H1 (cell line): ENCODE data around the gene AOPEP. TPM values are rescaled to one million over a fixed set of nuclear protein-coding genes. Genes with fewer than 3 reads are reported as not detected.

Source experiments
- CTCF ChIA-PET: fragments of 300-600 bp; sonication (Branson Sonifier 250); formaldehyde crosslinking; loops from one replicate; lab custom pipeline; 2021; ENCODE audit not compliant: partially characterized antibody; lab: Charles Lee
- POLR2A ChIA-PET: fragments of 300-600 bp; sonication (Branson Sonifier 250); formaldehyde crosslinking; loops from one replicate; lab custom pipeline; 2021; ENCODE audit warnings: inconsistent platforms; ENCODE audit not compliant: partially characterized antibody; lab: Charles Lee
- DNase-seq, 2 experiments: peaks; one replicate each; pipeline versions ENCODE4 v3.0.0 to v3.0.0-alpha.2; 2010 to 2022; ENCODE audit warnings: low spot score in 2 of 2, low read depth in 1 of 2, mixed read lengths in 1 of 2
- FAIRE-seq: peaks from 2 replicates; lab custom pipeline; 2011; peaks lifted over from hg19 to GRCh38; lab: Jason Lieb, UNC
- H2AFZ ChIP-seq: 2 replicates; pipeline ENCODE4 v1.8.1; 2012; ENCODE audit warnings: low read length, inconsistent platforms
- H2AK5ac ChIP-seq: 2 replicates; pipeline ENCODE4 v1.6.1; 2013; ENCODE audit warnings: low read depth, low read length
- H2BK120ac ChIP-seq: replicated peaks from 2 replicates; pipeline ENCODE3; 2013; ENCODE audit warnings: low read depth, low read length, inconsistent platforms
- H2BK12ac ChIP-seq: 2 replicates; pipeline ENCODE4 v1.6.1; 2013; ENCODE audit warnings: low read depth, low read length
- H2BK15ac ChIP-seq: 2 replicates; pipeline ENCODE4 v1.6.1; 2013; ENCODE audit warnings: low read length
- H2BK20ac ChIP-seq: 2 replicates; pipeline ENCODE4 v1.6.1; 2013; ENCODE audit warnings: low read length
- H2BK5ac ChIP-seq: 2 replicates; pipeline ENCODE4 v1.6.1; 2013; ENCODE audit warnings: low read depth, low read length
- H3K14ac ChIP-seq: 2 replicates; pipeline ENCODE4 v1.6.1; 2013; ENCODE audit warnings: inconsistent platforms; ENCODE audit not compliant: insufficient read length
- H3K18ac ChIP-seq: 2 replicates; pipeline ENCODE4 v1.6.1; 2013; ENCODE audit warnings: low read length; ENCODE audit errors: extremely low read depth
- H3K23ac ChIP-seq: 2 replicates; pipeline ENCODE4 v1.6.1; 2013; ENCODE audit warnings: inconsistent platforms; ENCODE audit not compliant: insufficient read length
- H3K23me2 ChIP-seq: 2 replicates; pipeline ENCODE4 v1.6.1; 2013; ENCODE audit warnings: low read depth, low read length
- H3K27ac ChIP-seq: 2 replicates; pipeline ENCODE4 v1.6.1; 2011; ENCODE audit warnings: low read depth, low read length, inconsistent platforms
- H3K27me3 ChIP-seq, 4 experiments: replicated peaks in 1 of 4; 1 replicate in 1 of 4; 2 replicates in 3 of 4; pipeline versions ENCODE4 v1.6.1 to v1.8.1; 2011 to 2013; ENCODE audit warnings: low read length in 3 of 4, mild to moderate bottlenecking in 3 of 4, inconsistent platforms in 2 of 4, mixed read lengths in 2 of 4, moderate library complexity in 1 of 4; ENCODE audit not compliant: control insufficient read depth in 3 of 4, insufficient read depth in 3 of 4; ENCODE audit errors: extremely low read depth in 1 of 4
- H3K36me3 ChIP-seq, 4 experiments: 2 replicates each; pipeline versions ENCODE4 v1.6.1 to v1.8.1; 2011 to 2013; ENCODE audit warnings: mild to moderate bottlenecking in 4 of 4, low read length in 3 of 4, moderate library complexity in 2 of 4, control low read depth in 1 of 4, inconsistent platforms in 1 of 4; ENCODE audit not compliant: insufficient read depth in 4 of 4, control insufficient read depth in 2 of 4
- H3K4ac ChIP-seq: replicated peaks from 2 replicates; pipeline ENCODE3; 2013; ENCODE audit warnings: low read length, low read depth, mixed read lengths, inconsistent platforms; ENCODE audit not compliant: insufficient read length
- H3K4me1 ChIP-seq, 4 experiments: replicated peaks in 1 of 4; 1 replicate in 1 of 4; 2 replicates in 3 of 4; pipeline versions ENCODE4 v1.6.1 to v1.8.1; 2011 to 2013; ENCODE audit warnings: low read length in 3 of 4, inconsistent platforms in 2 of 4, mixed read lengths in 1 of 4; ENCODE audit not compliant: insufficient read depth in 4 of 4, control insufficient read depth in 3 of 4
- H3K4me2 ChIP-seq, 2 experiments: 2 replicates each; pipeline versions ENCODE4 v1.6.1 to v1.8.1; 2011 to 2013; ENCODE audit warnings: low read depth in 2 of 2, low read length in 2 of 2, control low read depth in 1 of 2, inconsistent platforms in 1 of 2, mild to moderate bottlenecking in 1 of 2; ENCODE audit not compliant: insufficient read depth in 1 of 2
- H3K4me3 ChIP-seq, 4 experiments: fragments of 200-600, 300-600 bp in 1 of 4; sonication (generic), shearing (Covaris generic), sonication (Bioruptor Twin) in 1 of 4; 2 replicates each; pipeline versions ENCODE4 v1.5.1 to v1.8.1; 2011 to 2016; ENCODE audit warnings: low read length in 4 of 4, low read depth in 3 of 4, control low read depth in 2 of 4, inconsistent platforms in 2 of 4, mild to moderate bottlenecking in 2 of 4, mixed read lengths in 1 of 4, moderate library complexity in 1 of 4; ENCODE audit not compliant: insufficient read depth in 2 of 4; ENCODE audit errors: extremely low read depth in 1 of 4
- H3K56ac ChIP-seq: replicated peaks from 2 replicates; pipeline ENCODE3; 2013; ENCODE audit warnings: low read depth, mild to moderate bottlenecking, mixed read lengths, low read length, inconsistent platforms; ENCODE audit not compliant: insufficient read length
- H3K79me1 ChIP-seq: 2 replicates; pipeline ENCODE4 v1.6.1; 2013; ENCODE audit warnings: low read depth, low read length, control low read depth
- H3K79me2 ChIP-seq, 2 experiments: 2 replicates each; pipeline versions ENCODE4 v1.6.1 to v1.8.1; 2012 to 2013; ENCODE audit warnings: low read length in 2 of 2, mild to moderate bottlenecking in 2 of 2, inconsistent platforms in 1 of 2; ENCODE audit not compliant: insufficient read depth in 2 of 2, control insufficient read depth in 1 of 2
- H3K9ac ChIP-seq, 4 experiments: replicated peaks in 1 of 4; 1 replicate in 1 of 4; 2 replicates in 3 of 4; pipeline versions ENCODE4 v1.6.1 to v1.8.1; 2011 to 2013; ENCODE audit warnings: low read depth in 3 of 4, low read length in 3 of 4, control low read depth in 2 of 4, mild to moderate bottlenecking in 2 of 4, moderate library complexity in 2 of 4, inconsistent platforms in 1 of 4; ENCODE audit errors: extremely low read depth in 1 of 4
- H3K9me3 ChIP-seq, 2 experiments: 2 replicates each; pipeline versions ENCODE4 v1.6.1 to v1.8.1; 2012 to 2013; ENCODE audit warnings: mild to moderate bottlenecking in 2 of 2, moderate library complexity in 2 of 2, control low read depth in 1 of 2, inconsistent platforms in 1 of 2, low read depth in 1 of 2, low read length in 1 of 2, mixed read lengths in 1 of 2; ENCODE audit not compliant: insufficient read depth in 2 of 2
- H4K20me1 ChIP-seq, 2 experiments: replicated peaks in 1 of 2; 2 replicates each; pipeline versions ENCODE3 to v1.8.1; 2011 to 2013; ENCODE audit warnings: inconsistent platforms in 2 of 2, low read length in 2 of 2, mild to moderate bottlenecking in 1 of 2; ENCODE audit not compliant: insufficient read depth in 2 of 2, control insufficient read depth in 1 of 2
- H4K5ac ChIP-seq: 2 replicates; pipeline ENCODE4 v1.6.1; 2013; ENCODE audit warnings: low read length, low read depth, mixed read lengths, inconsistent platforms; ENCODE audit not compliant: insufficient read length
- H4K8ac ChIP-seq: 2 replicates; pipeline ENCODE4 v1.8.0; 2013; ENCODE audit warnings: mild to moderate bottlenecking, moderate library complexity, low read length, inconsistent platforms; ENCODE audit not compliant: insufficient read depth; ENCODE audit errors: extremely low read depth
- H4K91ac ChIP-seq: replicated peaks from 2 replicates; pipeline ENCODE3; 2013; ENCODE audit warnings: low read length, mixed read lengths, inconsistent platforms; ENCODE audit not compliant: insufficient read length
- BRCA1 ChIP-seq: IDR thresholded peaks from 2 replicates; pipeline ENCODE4 v1.6.1; 2012; ENCODE audit warnings: low read depth, low read length, improper control_type of control experiment
- CHD1 ChIP-seq: IDR thresholded peaks from 2 replicates; pipeline ENCODE4 v1.6.1; 2012; ENCODE audit warnings: low read depth, low read length, improper control_type of control experiment
- GTF2F1 ChIP-seq: IDR thresholded peaks from 2 replicates; pipeline ENCODE4 v1.6.1; 2012; ENCODE audit warnings: low read depth, low read length, improper control_type of control experiment, borderline replicate concordance
- HDAC6 ChIP-seq: IDR thresholded peaks from one replicate; pipeline ENCODE4 v1.7.1; 2012; ENCODE audit warnings: low read depth, mild to moderate bottlenecking, inconsistent platforms, low read length, moderate library complexity
- JUND ChIP-seq: IDR thresholded peaks from 2 replicates; pipeline ENCODE4 v1.6.1; 2011; ENCODE audit warnings: mild to moderate bottlenecking, improper control_type of control experiment, low read length
- KDM4A ChIP-seq: IDR thresholded peaks from one replicate; pipeline ENCODE4 v1.7.1; 2012; ENCODE audit warnings: low read depth, mild to moderate bottlenecking, moderate library complexity, low read length, inconsistent platforms; ENCODE audit not compliant: severe bottlenecking
- NRF1 ChIP-seq: IDR thresholded peaks from 2 replicates; pipeline ENCODE4 v1.6.1; 2011; ENCODE audit warnings: mild to moderate bottlenecking, low read depth, low read length, improper control_type of control experiment
- POU5F1 ChIP-seq: IDR thresholded peaks from 2 replicates; pipeline ENCODE4 v1.6.1; 2011; ENCODE audit warnings: low read depth, mild to moderate bottlenecking, low read length, moderate library complexity
- SIRT6 ChIP-seq: IDR thresholded peaks from one replicate; pipeline ENCODE4 v1.7.1; 2012; ENCODE audit warnings: low read length, inconsistent platforms
- WGBS, 2 experiments: shearing (Covaris generic) in 1 of 2; methylation state at CpG; one replicate each; pipeline versions ENCODE4 v1.1.6 to v1.1.7; 2013 to 2015; ENCODE audit warnings: low lambda C conversion rate in 2 of 2, mixed read lengths in 2 of 2, inconsistent platforms in 1 of 2, low coverage in 1 of 2, missing lambda C conversion rate in 1 of 2; ENCODE audit not compliant: insufficient replicate concordance in 2 of 2, insufficient coverage in 1 of 2, insufficient read length in 1 of 2; ENCODE audit errors: extremely low coverage in 1 of 2, missing lambda C conversion rate in 1 of 2; 5-methylcytosine and 5-hydroxymethylcytosine counted together
- polyA plus RNA-seq, 7 experiments: library from polyadenylated mRNA; depleted of rRNA in 3 of 7; stranded (reverse) in 5 of 7; unstranded in 2 of 7; fragments of >200 nt in 5 of 7; fragments of 200-250 nt in 2 of 7; gene quantifications; 1 replicate in 5 of 7; 2 replicates in 1 of 7; 4 replicates in 1 of 7; pipeline versions ENCODE4 v1.2.1 to v1.2.3, GENCODE V29; 2011 to 2013; ENCODE audit warnings: missing spikeins in 2 of 7, mixed read lengths in 2 of 7
- total RNA-seq: library from RNA; stranded (reverse); fragmentation: NEBNext Ultra II Directional; extraction: Animal tissue kit (Norgen Biotek cat#: 25700); gene quantifications from 2 replicates; pipeline ENCODE4 v1.2.1, GENCODE V29; 2021

The AOPEP gene
- total and polyA plus RNA-seq, 2 of the 8 experiments (the other 6 are each of a cell fraction or from before 2014, with no cell fraction given), result 6.1 to 14.3 TPM

GRCh38 chr9:94743035-94743954 is 16.8 kb downstream of the AOPEP start:
- Histone ChIP-seq H2AFZ (no peak overlapping the region), H2BK12ac (no peak overlapping the region), H3K4me1 (no peaks in the 10 kb centered on the region), H3K27ac (no peak overlapping the region), H4K91ac (no peak overlapping the region), H4K5ac (no peak overlapping the region), H2AK5ac (no peak overlapping the region), H2BK120ac (no peak overlapping the region), H4K20me1 (peaks cover 0 to 5% of the 10 kb centered on the region in 2 experiments), H3K4me3 (no peak overlapping the region), H3K27me3 (no peaks in the 10 kb centered on the region), H3K23ac (no peak overlapping the region), H3K9ac (no peak overlapping the region), H3K23me2 (no peaks in the 10 kb centered on the region), H3K79me1 (peaks cover 6% of the 10 kb centered on the region; the same call in 1 of the 2 replicates), H3K4ac (no peak overlapping the region), H3K18ac (no peak overlapping the region), H4K8ac (no peak overlapping the region), H2BK20ac (no peak overlapping the region), H3K4me2 (no peak overlapping the region), H3K36me3 (no peaks in the 10 kb centered on the region), H2BK5ac (no peak overlapping the region), H2BK15ac (no peak overlapping the region), H3K9me3 (no peaks in the 10 kb centered on the region), H3K56ac (no peak overlapping the region), H3K14ac (no peak overlapping the region), H3K79me2 (peaks cover 0 to 2% of the 10 kb centered on the region in 2 experiments; a peak in 1 of 4 replicates)
- POLR2A ChIA-PET, result no interaction called here
- FAIRE-seq, result no peak
- no peak for DNase-seq
- 86% methylated on average over 6 of the region's 6 CpGs; no CpG with 5 or more reads in 1 of the 2 experiments for WGBS, 2 experiments
- CTCF ChIA-PET, result interaction anchor here (1.0 to 1.3 kb wide), 3 partner anchors 15 to 373 kb away, joined by 3 to 4 read pairs (median 4); no protein-coding TSS in a partner anchor
- TF ChIP-seq POU5F1, result no peak
- TF ChIP-seq KDM4A, result no peak
- TF ChIP-seq NRF1, result no peak
- TF ChIP-seq SIRT6, result no peak
- TF ChIP-seq BRCA1, result no peak
- no peak for TF ChIP-seq CHD1
- TF ChIP-seq GTF2F1, result no peak
- no peak for TF ChIP-seq JUND
- TF ChIP-seq HDAC6, result no peak
